ENCODE measurements around the gene NPC1L1.

The NPC1L1 gene

DNA sequence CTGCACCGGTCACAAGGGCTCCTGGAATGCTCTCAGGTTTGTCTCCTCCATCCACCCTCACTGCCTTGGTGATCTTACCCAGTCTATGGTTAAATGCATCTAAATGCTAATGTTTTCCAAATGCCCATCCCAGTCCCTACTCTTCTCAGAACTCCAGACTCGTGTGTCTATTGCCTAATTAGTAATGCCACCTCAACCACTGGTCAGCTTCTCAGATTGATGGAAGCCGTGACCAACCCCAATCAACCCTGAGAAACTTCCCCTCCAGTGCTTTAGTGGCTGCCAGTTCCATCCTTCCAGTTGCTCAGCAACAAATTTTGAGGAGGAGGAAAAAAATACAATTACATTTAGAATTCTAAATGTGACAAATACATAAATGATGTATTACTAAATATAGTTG lies 69.3 kb downstream of the NPC1L1 start:
- no peak for DNase-seq

DNA sequence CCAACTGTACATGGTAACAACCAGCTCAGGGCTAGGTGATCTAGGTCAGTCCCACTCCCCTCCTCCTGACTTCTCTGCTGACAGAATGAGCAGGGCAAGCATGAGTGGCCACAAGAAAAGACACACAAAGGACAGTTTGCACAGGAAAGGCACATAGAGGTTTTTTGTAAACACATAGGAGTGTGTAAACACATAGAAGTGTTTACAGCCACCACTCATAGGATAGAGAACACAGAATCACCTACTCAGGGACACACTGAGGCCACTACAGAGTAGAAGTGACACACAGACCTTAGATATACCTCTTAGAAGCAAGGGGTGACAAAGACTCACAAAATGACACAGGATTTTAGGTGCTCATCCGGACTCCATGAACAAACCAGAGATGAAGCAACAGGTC lies 69.7 kb downstream of the NPC1L1 start:
- no peak for DNase-seq

- DNase-seq = no peak
These were observed 70.4 kb downstream of the NPC1L1 start for GRCh38 chr7:44470628-44471245.

GRCh38 chr7:44470135-44470479 lies 71.0 kb downstream of the NPC1L1 start:
- DNase-seq = no peak

DNA sequence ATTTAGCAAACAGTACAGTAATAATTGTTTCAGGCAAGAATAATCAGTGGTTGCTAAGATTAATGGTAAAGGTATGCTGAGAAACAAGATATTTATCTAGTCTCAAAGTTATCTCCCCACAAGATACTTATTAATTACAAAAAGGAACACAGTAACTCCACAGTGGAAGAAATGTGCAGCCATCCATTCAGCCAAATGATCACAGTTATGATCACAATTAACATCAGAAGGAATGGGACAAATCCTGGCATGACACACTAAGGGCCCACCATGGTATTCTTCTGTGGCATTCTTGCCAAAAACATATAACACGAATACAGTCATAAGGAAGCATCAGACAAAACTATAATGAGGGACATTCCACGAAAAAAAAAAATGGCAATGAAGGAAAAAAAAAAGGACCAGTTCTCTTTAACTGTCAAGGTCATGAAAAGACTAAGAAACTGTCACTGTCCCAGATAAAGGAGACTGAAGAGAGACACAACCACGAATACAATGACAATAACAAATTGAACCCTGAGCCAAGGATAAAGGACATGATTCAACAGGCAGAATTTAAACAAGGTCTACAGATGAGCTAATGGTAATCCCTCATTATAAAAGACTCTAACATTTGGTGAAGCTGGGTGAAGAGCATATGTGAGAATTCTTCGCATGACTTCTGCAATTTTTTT lies 71.5 kb downstream of the NPC1L1 start:
- no peak for DNase-seq

GRCh38 chr7:44467217-44467548 lies 73.9 kb downstream of the NPC1L1 start:
- no peak for DNase-seq

GRCh38 chr7:44466300-44467216 lies 74.6 kb downstream of the NPC1L1 start:
- no peak for DNase-seq

DNA sequence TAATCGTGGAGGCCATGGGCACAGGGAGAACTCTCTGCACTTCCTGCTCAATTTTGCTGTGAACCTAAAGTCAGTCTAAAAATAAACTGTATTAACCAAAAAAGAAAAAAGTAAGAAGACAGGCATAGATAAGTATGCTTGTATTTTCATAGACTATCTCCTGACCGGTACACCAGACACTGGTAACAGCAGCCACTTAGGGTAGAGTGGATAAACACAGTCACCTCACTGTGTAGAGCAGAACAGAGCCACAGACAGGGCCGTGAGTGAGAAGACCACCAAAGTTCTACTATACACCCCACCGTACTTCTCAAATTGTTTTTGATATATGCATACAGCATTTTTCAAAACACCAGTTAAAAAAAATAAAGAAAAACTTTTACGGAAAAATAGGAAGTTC lies 75.6 kb downstream of the NPC1L1 start:
- DNase-seq = no peak

DNA sequence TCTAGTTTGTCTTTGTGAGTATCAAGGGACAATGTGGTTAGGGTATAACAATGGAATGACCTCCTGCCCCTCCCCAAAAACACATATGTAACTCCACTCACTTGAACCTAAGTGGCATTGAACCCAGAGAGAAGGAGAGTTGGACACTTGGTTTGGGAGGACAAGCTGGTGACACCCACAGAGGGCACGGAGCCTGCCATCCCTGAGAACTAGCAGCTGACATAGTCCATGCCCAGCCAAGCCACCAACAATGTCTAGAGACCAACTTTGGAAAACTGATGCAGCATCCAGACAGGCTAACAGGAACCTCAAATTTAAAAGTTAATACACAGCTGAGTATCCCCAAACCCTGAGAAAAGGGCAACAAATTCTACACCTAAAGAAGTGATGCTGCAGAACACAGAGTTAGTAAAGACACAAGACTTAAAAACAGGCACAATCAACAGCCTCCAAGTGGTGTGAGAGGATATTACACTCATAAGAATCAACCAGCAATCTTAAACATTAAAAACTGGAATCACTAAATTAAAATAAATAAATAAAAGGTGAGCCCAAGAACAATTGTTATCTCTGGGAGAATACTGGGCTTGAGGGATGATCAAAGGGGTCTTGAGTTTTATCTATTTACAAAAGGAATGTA lies 77.8 kb downstream of the NPC1L1 start:
- peak in 1 of 5 experiments; percentile 36 for DNase-seq

All from T-helper 2 cell (primary cell).